Neural progenitor cell (in vitro differentiated cells): ENCODE data around the gene GPATCH4. TPM values are rescaled to one million over a fixed set of nuclear protein-coding genes. Genes with fewer than 3 reads are reported as not detected.

ENCODE experiments used
- DNase-seq: peaks from one replicate; pipeline ENCODE4 v3.0.0-alpha.2; 2016; ENCODE audit warnings: low spot score
- H2AFZ ChIP-seq: fragments of 200-600 bp; sonication (generic); replicated peaks from 2 replicates; pipeline ENCODE4 v1.6.1; 2016; ENCODE audit warnings: antibody characterized with exemption
- H3F3A ChIP-seq: fragments of 200-600 bp; sonication (generic); 2 replicates; pipeline ENCODE4 v1.6.1; 2016; ENCODE audit warnings: antibody characterized with exemption, low read depth
- H3K27ac ChIP-seq: fragments of 200-600 bp; sonication (generic); 2 replicates; pipeline ENCODE4 v1.5.1; 2016; ENCODE audit warnings: mild to moderate bottlenecking
- H3K27me3 ChIP-seq: fragments of 200-600 bp; sonication (generic); 2 replicates; pipeline ENCODE4 v1.6.1; 2016; ENCODE audit warnings: mild to moderate bottlenecking, moderate library complexity
- H3K36me3 ChIP-seq: fragments of 200-600 bp; sonication (generic); 2 replicates; pipeline ENCODE4 v1.5.1; 2016
- H3K4me1 ChIP-seq: fragments of 200-600 bp; sonication (generic); 2 replicates; pipeline ENCODE4 v1.6.1; 2016; ENCODE audit warnings: mixed run types
- H3K4me2 ChIP-seq: fragments of 200-600 bp; sonication (generic); 2 replicates; pipeline ENCODE4 v1.6.1; 2016
- H3K4me3 ChIP-seq: fragments of 200-600 bp; sonication (generic); 2 replicates; pipeline ENCODE4 v1.5.1; 2016
- H3K79me2 ChIP-seq: fragments of 200-600 bp; sonication (generic); 2 replicates; pipeline ENCODE4 v1.6.1; 2016; ENCODE audit warnings: low read depth
- H3K9ac ChIP-seq: fragments of 200-600 bp; sonication (generic); 2 replicates; pipeline ENCODE4 v1.6.1; 2016
- H3K9me3 ChIP-seq: fragments of 200-600 bp; sonication (generic); 2 replicates; pipeline ENCODE4 v1.5.1; 2016; ENCODE audit warnings: low read depth
- H4K20me1 ChIP-seq: fragments of 200-600 bp; sonication (generic); 2 replicates; pipeline ENCODE4 v1.6.1; 2016; ENCODE audit warnings: low read depth
- H3K27ac Mint-ChIP-seq: 3 replicates; pipeline ENCODE4 v1.8.0; 2021; ENCODE audit warnings: mixed read lengths
- H3K27me3 Mint-ChIP-seq: 2 replicates; pipeline ENCODE4 v1.8.0; 2022; ENCODE audit warnings: low read depth, mild to moderate bottlenecking, inconsistent platforms, moderate library complexity, mixed read lengths; ENCODE audit not compliant: insufficient read depth
- H3K36me3 Mint-ChIP-seq: 3 replicates; pipeline ENCODE4 v1.8.0; 2021; ENCODE audit warnings: mixed read lengths
- H3K4me1 Mint-ChIP-seq: 3 replicates; pipeline ENCODE4 v1.8.0; 2021; ENCODE audit warnings: mixed read lengths
- H3K4me3 Mint-ChIP-seq: 3 replicates; pipeline ENCODE4 v1.8.0; 2021; ENCODE audit warnings: mild to moderate bottlenecking, moderate library complexity, mixed read lengths
- H3K9me3 Mint-ChIP-seq: 3 replicates; pipeline ENCODE4 v1.8.0; 2020; ENCODE audit warnings: mixed read lengths
- EZH2 ChIP-seq: fragments of 200-600 bp; sonication (generic); IDR thresholded peaks from 2 replicates; pipeline ENCODE4 v1.6.1; 2017; ENCODE audit warnings: antibody characterized with exemption, mild to moderate bottlenecking, moderate library complexity
- EZH2phosphoT487 ChIP-seq: fragments of 200-600 bp; sonication (generic); IDR thresholded peaks from 2 replicates; pipeline ENCODE4 v1.6.1; 2017; ENCODE audit warnings: antibody characterized with exemption
- total RNA-seq: library from RNA; depleted of rRNA; stranded (reverse); fragments of >200 nt; gene quantifications from 2 replicates; pipeline ENCODE4 v1.2.3, GENCODE V29; 2015; ENCODE audit warnings: low replicate concordance
- TF ChIP-seq, protein P1 (sequence below): fragments of 200-600 bp; sonication (generic); IDR thresholded peaks from 2 replicates; pipeline ENCODE4 v1.5.1; 2017; ENCODE audit warnings: antibody characterized with exemption, mild to moderate bottlenecking

Gene GPATCH4
- total RNA-seq, 1 donor from 2014 or later: 17.2 TPM

DNA sequence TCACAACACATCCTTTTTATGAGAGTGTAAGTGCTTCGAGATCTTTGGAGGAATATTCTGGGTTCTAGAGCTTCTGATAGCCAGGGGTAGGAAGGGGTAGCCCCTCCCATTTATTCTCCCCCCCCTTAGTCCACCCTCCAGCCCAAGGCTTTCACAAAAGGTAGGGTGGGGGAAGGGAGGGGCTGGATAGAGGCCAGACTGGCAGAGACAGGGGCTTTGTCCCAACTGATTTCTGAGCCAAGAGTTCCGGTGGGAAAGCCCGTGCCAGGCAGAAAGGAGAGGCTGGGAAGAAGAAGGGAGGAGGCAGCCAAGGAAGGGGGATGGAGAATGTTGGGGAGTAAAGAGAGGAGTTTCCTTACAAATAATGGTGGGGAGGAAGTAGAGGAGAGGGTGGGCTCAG lies 43.8 kb upstream of the GPATCH4 start:
- TF ChIP-seq EZH2 (no peak), EZH2phosphoT487 (no peak)
- TF ChIP-seq, protein P1, sequence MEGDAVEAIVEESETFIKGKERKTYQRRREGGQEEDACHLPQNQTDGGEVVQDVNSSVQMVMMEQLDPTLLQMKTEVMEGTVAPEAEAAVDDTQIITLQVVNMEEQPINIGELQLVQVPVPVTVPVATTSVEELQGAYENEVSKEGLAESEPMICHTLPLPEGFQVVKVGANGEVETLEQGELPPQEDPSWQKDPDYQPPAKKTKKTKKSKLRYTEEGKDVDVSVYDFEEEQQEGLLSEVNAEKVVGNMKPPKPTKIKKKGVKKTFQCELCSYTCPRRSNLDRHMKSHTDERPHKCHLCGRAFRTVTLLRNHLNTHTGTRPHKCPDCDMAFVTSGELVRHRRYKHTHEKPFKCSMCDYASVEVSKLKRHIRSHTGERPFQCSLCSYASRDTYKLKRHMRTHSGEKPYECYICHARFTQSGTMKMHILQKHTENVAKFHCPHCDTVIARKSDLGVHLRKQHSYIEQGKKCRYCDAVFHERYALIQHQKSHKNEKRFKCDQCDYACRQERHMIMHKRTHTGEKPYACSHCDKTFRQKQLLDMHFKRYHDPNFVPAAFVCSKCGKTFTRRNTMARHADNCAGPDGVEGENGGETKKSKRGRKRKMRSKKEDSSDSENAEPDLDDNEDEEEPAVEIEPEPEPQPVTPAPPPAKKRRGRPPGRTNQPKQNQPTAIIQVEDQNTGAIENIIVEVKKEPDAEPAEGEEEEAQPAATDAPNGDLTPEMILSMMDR: no peak

DNA sequence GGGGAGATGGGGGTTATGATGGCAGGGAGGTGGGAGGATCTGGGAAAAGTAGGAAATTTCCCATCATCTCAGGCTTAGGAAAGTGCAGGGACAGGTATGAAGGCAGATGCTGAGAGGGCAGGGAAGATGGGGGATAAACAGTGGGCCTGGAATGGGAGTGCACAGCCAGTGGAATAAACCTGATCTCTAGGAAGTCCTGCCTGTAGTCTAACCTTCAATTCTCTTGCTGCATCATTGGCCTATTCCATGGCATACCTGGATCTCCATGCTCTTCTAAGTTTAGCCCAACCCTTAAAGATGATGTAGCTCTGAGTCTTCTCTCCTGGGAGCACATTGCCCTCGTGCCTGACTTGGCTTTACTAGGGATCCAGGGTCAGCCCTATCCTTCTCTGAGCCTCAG lies 43.4 kb upstream of the GPATCH4 start:
- H3K27me3 Mint-ChIP-seq: peaks cover 45% of the 10 kb centered on the region
- H3K36me3 Mint-ChIP-seq: no peaks in the 10 kb centered on the region
- H3K4me3 Mint-ChIP-seq: peak overlapping the region; percentile 66
- H3K9me3 Mint-ChIP-seq: no peaks in the 10 kb centered on the region
- no peak overlapping the region for H3K4me2 ChIP-seq
- H3K4me1 Mint-ChIP-seq: peaks cover 22% of the 10 kb centered on the region
- TF ChIP-seq, protein P1: no peak
- no peak for TF ChIP-seq EZH2
- TF ChIP-seq EZH2phosphoT487: no peak
- H3K79me2 ChIP-seq: no peaks in the 10 kb centered on the region
- H3K27ac Mint-ChIP-seq: no peak overlapping the region
- H3F3A ChIP-seq: peaks cover 31% of the 10 kb centered on the region
- H4K20me1 ChIP-seq: peaks cover 43% of the 10 kb centered on the region
- no peaks in the 10 kb centered on the region for H3K36me3 ChIP-seq
- no peaks in the 10 kb centered on the region for H3K9me3 ChIP-seq
- no peak overlapping the region for H2AFZ ChIP-seq
- peaks cover 10% of the 10 kb centered on the region for H3K4me1 ChIP-seq
- no peak overlapping the region for H3K4me3 ChIP-seq
- H3K9ac ChIP-seq: no peak overlapping the region
- no peak for DNase-seq
- H3K27me3 ChIP-seq: peaks cover 100% of the 10 kb centered on the region
- no peak overlapping the region for H3K27ac ChIP-seq

More for the DNA sequence above, 43.8 kb upstream of the GPATCH4 start:
- Histone ChIP-seq H3K4me2 (no peak overlapping the region), H3K27me3 (peaks cover 100% of the 10 kb centered on the region), H4K20me1 (peaks cover 39% of the 10 kb centered on the region), H3K9me3 (no peaks in the 10 kb centered on the region), H3K27ac (no peak overlapping the region), H3K9ac (no peak overlapping the region), H3K79me2 (no peaks in the 10 kb centered on the region), H3K4me1 (peaks cover 6% of the 10 kb centered on the region), H3F3A (peaks cover 27% of the 10 kb centered on the region), H3K36me3 (no peaks in the 10 kb centered on the region), H2AFZ (no peak overlapping the region), H3K4me3 (no peak overlapping the region)
- peaks cover 48% of the 10 kb centered on the region for H3K27me3 Mint-ChIP-seq
- no peaks in the 10 kb centered on the region for H3K36me3 Mint-ChIP-seq
- no peak for DNase-seq
- peaks cover 17% of the 10 kb centered on the region for H3K4me1 Mint-ChIP-seq
- peak overlapping the region; percentile 66 for H3K4me3 Mint-ChIP-seq
- H3K27ac Mint-ChIP-seq: no peak overlapping the region
- no peaks in the 10 kb centered on the region for H3K9me3 Mint-ChIP-seq

DNA sequence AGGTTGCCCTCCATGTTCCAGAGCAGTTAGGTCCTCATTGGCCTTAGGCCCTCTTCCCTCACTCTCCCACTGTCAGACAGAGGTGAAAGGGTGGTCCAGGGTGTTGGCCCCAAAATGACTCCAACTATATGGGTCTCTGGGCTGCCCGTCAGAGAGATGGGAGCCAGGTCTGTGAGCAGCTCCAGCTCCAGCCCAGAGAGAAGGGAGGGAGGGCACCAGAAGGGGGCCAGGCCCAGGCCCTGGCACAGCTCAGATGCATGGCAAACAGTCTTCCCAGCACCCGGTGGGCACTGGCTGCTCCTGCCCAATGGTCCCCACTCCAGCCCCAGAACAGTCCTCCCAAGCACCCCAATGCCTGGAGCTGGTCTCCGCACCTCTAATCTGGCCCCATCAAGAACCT lies 42.9 kb upstream of the GPATCH4 start:
- TF ChIP-seq EZH2phosphoT487: no peak
- TF ChIP-seq, protein P1: no peak
- no peak for TF ChIP-seq EZH2
- H3K27me3 ChIP-seq: peaks cover 100% of the 10 kb centered on the region

More for the DNA sequence above, 42.9 kb upstream of the GPATCH4 start:
- no peak overlapping the region for H3K4me2 ChIP-seq
- no peaks in the 10 kb centered on the region for H3K36me3 ChIP-seq
- no peak for DNase-seq
- H3K27ac Mint-ChIP-seq: no peak overlapping the region
- no peaks in the 10 kb centered on the region for H3K79me2 ChIP-seq
- H3K9me3 ChIP-seq: no peaks in the 10 kb centered on the region
- peaks cover 26% of the 10 kb centered on the region for H3K4me1 Mint-ChIP-seq
- H3K27me3 Mint-ChIP-seq: peaks cover 45% of the 10 kb centered on the region
- peaks cover 35% of the 10 kb centered on the region for H3F3A ChIP-seq
- H2AFZ ChIP-seq: no peak overlapping the region
- no peaks in the 10 kb centered on the region for H3K36me3 Mint-ChIP-seq
- peaks cover 48% of the 10 kb centered on the region for H4K20me1 ChIP-seq
- H3K9ac ChIP-seq: no peak overlapping the region
- no peak overlapping the region for H3K27ac ChIP-seq
- no peak overlapping the region for H3K4me3 ChIP-seq
- H3K4me3 Mint-ChIP-seq: no peak overlapping the region
- peaks cover 15% of the 10 kb centered on the region for H3K4me1 ChIP-seq
- no peaks in the 10 kb centered on the region for H3K9me3 Mint-ChIP-seq
